GM19468 (cell line): ENCODE data around the gene ABR.
"Not testable (repeated sequence)": the region's sequence is repeated elsewhere in the genome, so short reads cannot be mapped to it uniquely, and the experiment has no call there.

Experiments
- ATAC-seq: cut with Tn5 transposase; IDR thresholded peaks from one replicate; pipeline ENCODE4 v1.9.1; 2021; ENCODE audit warnings: mild to moderate bottlenecking, moderate library complexity, moderate number of reproducible peaks; ENCODE audit not compliant: unreplicated experiment; ENCODE audit errors: extremely low read depth

Gene ABR

DNA sequence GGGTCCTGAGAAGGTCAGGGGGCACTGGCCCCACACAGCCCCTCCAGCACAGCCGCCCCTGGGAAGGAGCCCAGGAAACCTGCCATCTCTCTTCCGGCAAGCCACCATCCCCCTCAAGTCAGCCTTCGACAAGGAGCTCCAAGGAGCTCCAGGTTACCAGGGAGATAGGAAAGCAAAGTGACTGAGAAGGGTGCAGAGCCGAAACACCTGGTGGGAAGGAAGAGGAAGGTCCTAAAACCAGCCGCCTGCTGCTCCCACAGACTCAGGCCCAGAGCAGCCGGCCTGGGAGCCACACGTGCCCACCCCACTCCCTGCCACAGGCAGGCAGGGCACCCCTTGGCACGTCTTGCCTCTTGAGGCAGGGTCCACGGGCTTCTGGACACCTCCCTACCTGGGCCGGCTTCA lies 102.2 kb downstream of the ABR start:
- ATAC-seq, result no peak

- ATAC-seq, result no peak
Observed at GRCh38 chr17:1076982-1077302, 102.8 kb downstream of the ABR start.

DNA sequence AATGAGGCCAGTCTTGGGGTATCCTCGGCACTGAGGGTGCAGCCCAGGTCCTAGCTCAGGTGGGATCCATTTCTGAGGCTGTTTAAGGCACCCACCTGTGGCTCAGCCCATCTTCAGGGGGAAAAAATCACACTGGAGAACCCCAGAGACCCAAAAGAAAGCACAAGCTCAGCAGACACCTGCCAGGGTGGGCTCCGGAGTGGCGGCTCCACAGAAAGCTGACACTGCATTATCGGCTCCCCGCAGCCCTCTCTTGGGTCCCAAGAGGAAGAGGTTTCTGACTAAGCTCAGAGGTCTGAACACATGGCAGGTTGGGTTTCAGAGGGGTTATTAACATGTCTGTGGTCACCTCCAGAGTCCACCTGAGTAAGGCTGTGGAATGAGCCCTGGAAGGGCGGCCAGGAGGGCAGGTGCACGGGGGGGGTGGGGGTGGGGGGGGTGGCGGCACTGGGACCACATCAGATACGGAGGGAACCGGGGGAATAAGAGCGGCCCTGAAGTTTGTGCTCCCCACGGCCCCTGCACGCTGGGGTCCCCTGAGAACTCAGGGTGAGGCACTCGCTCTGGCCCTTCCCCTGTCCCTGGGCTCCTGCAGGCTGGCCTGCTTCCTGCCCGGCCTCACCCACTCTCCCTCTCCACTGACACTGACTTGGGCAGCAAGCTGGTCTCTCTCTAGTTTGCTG lies 103.3 kb downstream of the ABR start:
- ATAC-seq, result no peak

DNA sequence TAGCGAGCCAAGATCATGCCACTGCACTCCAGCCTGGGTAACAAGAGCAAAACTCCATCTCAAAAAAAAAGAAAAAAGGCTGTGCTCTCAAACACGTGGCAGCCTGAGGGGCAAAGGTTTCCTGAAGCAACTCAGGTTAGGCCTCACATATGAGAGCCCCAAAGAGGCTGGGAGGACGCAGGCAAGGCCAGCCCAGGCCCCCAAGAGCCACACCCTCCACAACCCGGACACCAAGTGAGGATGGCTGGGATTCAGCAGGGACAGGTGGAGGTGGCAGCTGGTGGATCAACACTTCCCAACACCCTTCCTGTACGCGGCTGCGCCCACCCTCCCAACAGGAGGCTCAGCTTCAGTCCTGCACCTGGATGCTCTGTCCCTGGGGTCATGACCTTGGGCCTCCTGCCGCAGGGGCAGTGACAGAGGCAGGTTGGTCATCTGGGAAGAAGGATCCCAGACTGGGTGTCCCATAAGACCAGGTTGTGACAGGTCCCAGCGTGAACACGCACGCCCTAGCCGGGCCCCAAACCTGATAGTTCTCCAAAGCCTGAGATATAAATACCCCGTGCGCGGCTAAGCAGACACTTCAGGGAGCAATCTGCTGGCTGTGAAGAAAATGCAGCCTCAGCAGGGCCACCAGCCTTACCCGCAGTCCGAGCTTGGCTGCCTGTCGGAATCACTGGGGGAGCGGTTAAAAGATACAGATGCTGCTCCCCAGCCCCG lies 104.7 kb downstream of the ABR start:
- ATAC-seq, result no peak

DNA sequence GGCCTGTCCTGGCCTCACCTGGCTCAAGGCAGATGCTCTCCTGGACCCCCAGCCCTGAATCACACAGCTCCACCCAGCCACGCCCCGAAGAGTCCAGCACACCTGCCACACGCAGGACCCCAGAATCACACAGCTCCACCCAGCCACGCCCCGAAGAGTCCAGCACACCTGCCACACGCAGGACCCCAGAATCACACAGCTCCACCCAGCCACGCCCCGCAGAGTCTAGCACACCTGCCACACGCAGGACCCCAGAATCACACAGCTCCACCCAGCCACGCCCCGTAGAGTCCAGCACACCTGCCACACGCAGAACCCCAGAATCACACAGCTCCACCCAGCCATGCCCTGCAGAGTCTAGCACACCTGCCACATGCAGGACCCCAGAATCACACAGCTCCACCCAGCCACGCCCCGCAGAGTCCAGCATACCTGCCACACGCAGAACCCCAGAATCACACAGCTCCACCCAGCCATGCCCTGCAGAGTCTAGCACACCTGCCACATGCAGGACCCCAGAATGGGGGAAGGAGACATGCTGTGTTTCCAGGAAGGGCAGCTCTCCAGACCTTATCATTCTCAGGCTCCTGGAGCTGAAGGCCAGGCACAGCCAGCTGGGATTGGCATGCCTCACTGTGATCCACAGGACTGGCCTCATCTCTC lies 105.7 kb downstream of the ABR start:
- not testable (repeated sequence) for ATAC-seq

DNA sequence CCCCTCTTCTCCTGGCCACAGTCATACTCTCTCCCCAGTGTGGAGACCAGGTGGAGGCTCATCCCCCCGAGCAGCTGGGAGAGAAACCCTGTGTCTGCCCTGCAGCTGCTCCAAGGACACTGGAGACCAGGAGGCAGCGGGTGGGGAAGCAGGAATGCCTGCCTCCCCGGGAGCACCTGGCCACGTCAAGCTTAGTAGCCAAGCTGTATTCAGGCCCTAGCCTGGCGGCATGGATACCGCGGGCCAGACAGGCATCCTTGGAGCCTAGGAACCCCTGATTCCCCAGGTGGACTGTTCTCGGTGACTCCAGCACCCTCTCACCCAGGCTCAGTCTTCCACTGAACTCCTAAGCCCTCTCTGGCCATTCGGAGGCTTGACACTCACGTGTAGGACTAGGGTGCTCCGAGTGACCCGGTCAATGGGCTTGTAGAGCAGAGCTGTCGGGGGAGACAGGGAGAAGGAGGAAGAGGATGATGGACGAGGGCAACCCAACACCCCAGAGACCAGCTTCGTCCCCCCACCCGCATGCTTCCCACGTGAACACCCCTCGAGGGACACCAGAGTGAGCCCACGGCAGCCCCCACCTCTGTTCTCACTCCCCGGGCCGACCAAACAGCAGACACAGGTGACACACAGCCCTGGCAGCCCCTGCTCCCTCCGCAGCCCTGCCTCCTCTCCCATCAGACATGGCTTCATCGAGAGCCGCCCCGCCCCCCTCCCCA lies 106.4 kb downstream of the ABR start:
- no peak for ATAC-seq

DNA sequence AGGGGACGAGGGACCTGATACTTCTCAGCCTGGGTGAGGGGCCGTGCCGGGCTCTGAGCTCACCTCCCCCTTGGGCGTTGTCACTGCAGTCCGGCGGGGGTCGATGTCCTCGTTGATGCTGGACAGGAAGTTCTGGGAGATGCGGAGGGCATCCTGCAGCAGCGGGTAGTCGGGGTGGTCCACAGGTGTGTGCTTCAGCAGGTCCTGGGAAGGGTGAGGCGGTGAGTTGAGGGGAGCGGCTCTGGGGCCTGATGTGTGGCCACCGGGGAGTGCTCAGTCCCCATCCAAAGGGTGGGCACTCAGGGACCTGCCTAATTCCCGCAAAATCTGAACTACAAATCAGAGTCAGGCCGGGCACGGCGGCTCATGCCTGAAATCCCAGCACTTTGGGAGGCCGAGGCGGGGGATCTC lies 107.2 kb downstream of the ABR start:
- no peak for ATAC-seq

GRCh38 chr17:1071103-1071825 lies 108.5 kb downstream of the ABR start:
- no peak for ATAC-seq

GRCh38 chr17:1070411-1070810 lies 109.4 kb downstream of the ABR start:
- ATAC-seq, result no peak

GRCh38 chr17:1069847-1070246 lies 109.9 kb downstream of the ABR start:
- ATAC-seq, result no peak

DNA sequence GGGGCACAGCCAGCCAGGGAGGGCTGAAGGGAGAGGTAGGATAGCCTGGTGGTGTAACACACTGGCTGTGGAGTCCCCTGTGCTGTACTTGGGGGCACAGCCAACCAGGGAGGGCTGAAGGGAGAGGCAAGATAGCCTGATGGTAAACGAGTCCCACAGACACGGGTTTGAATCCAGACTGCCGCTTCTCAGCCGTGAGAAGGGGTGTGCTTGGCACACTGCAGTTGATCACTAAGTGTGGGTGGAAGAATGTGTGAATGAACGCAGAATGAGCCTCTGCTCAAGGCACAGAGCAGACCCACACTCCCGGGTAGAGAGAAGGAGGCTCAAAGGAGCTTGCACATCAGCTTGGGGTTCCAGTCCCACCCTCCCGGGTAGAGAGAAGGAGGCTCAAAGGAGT lies 111.4 kb downstream of the ABR start:
- no peak for ATAC-seq

DNA sequence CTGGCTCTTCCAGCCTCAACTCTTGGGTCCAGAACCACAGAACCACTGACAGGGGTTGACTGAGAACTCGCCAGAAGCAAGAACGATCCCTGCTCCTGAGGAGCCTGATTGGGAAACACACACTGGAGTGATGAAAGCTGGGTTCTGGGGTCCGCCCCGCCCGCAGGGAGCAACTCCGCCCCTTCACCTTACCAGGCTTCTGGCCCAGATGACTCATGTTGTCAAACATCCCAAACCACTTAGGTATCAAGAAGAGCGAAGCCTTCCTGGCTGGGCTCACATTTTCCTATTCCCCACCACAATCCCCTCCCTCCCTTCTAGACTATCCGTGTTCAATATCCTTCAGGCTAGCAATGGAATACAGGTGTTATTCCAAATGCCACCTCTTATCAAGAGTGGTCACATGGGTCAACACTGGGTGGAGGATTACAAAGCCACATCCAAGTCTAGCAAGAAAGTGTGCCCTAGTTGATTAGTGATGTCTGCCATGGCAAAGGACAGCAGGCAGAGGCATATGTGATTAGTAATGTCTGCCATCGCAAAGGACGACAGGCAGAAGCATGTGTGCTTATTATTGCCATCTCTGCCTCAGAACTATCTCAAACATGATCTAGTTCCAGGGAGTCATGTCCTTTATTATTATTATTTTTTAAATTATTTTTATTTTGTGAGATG lies 112.4 kb downstream of the ABR start:
- no peak for ATAC-seq

- ATAC-seq, result not testable (repeated sequence)
Observed at GRCh38 chr17:1065416-1065815, 114.4 kb downstream of the ABR start.

DNA sequence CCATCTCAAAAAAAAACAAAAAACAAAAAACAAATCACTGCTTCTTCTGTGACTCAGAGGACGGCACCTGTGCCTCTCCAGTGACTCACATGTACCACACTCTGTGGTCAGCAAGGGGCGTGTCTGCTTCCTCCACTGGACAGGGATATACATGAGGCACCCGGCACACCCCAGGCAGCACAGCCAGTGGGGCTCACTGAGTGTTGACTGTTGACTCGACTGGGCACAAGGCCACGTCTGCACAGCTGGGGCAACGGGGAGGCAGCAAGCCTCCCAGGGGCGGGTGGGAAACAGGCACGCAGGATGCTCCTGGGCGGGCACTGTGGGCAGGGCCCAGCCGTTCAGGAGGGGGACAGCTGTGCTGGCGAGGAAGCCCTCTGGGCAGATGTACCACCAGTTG lies 118.8 kb downstream of the ABR start:
- no peak for ATAC-seq

DNA sequence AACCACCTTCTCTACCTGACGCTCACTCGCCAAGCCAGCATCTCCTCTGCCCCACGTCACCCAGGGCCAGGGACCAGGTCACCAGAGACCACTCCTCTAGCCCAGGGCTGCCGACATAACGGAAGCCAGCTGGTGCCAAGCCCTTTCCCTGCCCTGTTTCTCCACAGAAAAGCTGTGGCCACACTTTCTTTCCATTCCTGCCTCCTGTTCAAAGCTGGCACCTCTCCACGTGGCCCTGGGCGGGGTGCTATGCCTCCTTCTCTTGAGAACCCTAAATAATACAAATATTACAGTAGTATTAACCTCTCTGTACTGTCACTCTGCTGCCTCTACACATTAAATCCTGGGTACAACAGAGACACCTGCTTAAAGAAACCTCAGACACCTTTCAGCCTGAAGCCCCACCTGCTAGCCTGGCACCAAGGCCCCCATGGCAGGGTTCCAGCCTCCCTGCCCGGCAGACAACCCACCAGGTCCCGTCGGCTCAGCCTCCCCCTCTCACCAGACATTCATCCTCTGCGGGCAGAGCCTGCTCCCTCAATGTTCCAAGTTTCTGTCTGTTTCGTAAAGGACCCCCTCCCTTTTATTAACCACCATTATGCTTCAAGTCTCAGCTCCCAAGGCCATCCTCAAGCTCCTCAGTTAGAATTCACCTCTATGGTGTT lies 120.5 kb downstream of the ABR start:
- no peak for ATAC-seq

DNA sequence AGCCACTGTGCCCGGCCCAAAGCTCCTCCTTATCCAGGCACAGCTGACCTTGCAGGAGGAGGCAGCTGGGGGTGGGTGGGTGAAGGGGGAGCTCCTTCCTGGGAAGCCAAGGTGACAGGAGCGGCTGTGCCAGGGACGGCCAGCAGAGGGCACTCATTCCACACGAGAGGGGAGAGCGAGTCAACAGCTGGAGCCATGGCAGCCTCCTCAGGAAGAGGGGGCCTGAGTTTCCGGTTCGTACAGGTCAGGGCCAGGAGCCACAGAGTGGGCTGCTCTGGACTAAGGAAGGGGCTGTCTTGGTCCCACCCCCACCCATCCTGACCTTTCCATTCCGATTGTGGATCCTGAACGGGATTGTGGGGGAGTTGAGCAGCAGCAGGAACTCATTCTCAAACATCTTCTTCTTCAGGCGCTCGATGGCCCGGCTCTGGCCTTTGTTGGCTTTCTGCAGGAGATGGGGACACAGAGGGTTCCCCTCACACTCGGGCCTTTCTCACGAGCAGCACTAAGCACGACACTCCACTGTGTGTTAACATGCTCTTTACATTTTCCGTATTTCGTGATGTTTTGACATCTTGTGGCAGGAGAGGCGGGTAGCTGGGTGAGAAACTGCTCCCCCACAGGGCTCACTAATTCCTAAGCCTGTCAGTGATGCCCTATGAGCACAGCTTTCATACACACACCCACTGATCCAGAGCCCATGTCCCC lies 121.2 kb downstream of the ABR start:
- ATAC-seq, result no peak

GRCh38 chr17:1056761-1057160 lies 123.0 kb downstream of the ABR start:
- no peak for ATAC-seq

DNA sequence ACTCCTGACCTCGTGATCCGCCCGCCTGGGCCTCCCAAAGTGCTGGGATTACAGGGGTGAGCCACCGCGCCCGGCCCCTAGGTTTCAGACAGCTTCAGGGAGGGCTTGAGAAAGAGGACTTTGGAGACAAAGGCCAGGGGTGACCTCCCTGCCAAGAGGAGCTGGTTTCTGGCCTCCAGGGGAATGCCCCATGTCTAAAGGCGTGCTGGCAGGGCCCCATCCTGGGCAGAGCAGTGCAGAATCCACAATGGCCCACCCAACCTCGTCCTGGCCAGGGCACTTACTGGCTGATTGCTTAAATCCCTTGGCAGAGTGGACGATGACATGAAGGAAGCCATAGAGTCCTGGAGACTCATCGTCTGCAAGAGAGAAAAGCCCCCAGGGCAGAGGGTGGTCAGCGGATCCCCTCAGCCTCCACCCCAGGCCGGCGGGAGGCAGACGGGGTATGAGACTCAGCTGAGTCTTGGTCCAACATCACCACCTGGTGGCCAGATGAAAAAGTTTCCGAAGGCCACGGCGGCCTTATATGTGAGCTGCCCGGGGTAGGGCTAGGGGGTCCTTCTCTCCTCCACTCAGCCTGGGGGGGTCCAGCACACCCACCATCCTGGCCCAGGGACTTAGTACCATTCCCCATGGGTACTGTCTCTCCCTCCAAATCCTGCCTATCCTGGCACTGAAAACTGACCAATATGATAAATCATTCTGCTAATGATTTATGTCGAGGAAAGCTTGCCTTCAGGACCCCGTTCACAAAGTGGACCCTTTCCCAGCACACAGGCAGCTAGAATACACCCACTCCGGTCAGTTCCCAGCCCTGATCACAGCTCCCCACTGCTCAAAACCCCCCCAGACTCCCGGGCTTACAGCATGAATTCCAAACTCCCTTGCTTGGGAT lies 123.8 kb downstream of the ABR start:
- no peak for ATAC-seq
